BE2C (cell line): ENCODE results near the gene LEMD1.

Experiments used
- DNase-seq: peaks from one replicate; pipeline ENCODE4 v3.0.0-alpha.2; 2020
- H3K27me3 ChIP-seq: fragments of 250-450 bp; sonication (Bioruptor Pico); 2 replicates; pipeline ENCODE4 v1.5.1; 2020; ENCODE audit warnings: mild to moderate bottlenecking
- H3K36me3 ChIP-seq: fragments of 250-450 bp; sonication (Bioruptor Pico); 2 replicates; pipeline ENCODE4 v1.5.1; 2020; ENCODE audit warnings: mild to moderate bottlenecking
- H3K4me1 ChIP-seq: fragments of 250-450 bp; sonication (Bioruptor Pico); 2 replicates; pipeline ENCODE4 v1.5.1; 2020
- H3K4me3 ChIP-seq: 2 replicates; pipeline ENCODE4 v1.5.1; 2011; ENCODE audit warnings: low read depth, low read length
- H3K9me3 ChIP-seq: fragments of 250-450 bp; sonication (Bioruptor Pico); 2 replicates; pipeline ENCODE4 v1.5.1; 2020
- TF ChIP-seq, protein P1 (sequence below): IDR thresholded peaks from 2 replicates; pipeline ENCODE4 v1.5.1; 2012; ENCODE audit warnings: mild to moderate bottlenecking, low read depth, low read length

LEMD1 gene

DNA sequence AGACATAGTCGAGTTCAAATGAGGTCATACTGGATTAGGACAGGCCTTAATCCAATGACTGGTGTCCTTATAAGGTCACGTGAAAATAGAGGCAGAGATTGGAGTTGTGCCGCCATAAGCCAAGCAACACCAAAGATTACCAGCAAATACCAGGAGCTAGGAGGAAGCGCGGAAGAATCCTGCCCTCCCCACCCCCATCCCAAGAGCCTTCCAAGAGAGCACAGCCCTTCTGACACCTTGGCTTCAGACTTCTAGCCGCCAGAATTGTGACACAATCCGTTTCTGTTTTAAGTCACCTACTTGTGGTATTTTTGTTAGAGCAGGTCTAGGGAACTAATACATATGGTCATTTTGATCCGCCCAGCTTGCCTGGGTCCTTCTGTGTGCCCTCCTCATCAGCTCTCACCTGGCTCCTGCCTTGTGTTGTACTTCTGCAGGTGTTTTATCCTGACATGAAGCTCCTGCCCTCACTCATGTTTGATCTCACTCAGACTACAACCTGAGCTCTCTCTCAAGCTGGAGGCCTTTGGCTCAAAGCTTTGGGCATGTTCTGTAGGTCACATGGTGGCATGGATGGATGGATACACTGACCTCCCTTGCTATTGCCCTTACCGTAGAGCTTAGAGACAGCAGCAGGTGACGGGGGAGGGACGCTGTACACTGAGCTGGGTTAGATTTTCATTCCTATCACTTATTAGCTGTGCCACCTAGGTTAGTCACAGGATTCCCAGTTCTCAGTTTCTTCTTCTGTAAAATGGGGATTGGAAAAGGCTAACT lies 89.7 kb downstream of the LEMD1 start:
- Histone ChIP-seq H3K4me3 (no peak overlapping the region), H3K4me1 (no peaks in the 10 kb centered on the region), H3K36me3 (no peaks in the 10 kb centered on the region), H3K9me3 (no peaks in the 10 kb centered on the region), H3K27me3 (no peaks in the 10 kb centered on the region)
- TF ChIP-seq, protein P1, sequence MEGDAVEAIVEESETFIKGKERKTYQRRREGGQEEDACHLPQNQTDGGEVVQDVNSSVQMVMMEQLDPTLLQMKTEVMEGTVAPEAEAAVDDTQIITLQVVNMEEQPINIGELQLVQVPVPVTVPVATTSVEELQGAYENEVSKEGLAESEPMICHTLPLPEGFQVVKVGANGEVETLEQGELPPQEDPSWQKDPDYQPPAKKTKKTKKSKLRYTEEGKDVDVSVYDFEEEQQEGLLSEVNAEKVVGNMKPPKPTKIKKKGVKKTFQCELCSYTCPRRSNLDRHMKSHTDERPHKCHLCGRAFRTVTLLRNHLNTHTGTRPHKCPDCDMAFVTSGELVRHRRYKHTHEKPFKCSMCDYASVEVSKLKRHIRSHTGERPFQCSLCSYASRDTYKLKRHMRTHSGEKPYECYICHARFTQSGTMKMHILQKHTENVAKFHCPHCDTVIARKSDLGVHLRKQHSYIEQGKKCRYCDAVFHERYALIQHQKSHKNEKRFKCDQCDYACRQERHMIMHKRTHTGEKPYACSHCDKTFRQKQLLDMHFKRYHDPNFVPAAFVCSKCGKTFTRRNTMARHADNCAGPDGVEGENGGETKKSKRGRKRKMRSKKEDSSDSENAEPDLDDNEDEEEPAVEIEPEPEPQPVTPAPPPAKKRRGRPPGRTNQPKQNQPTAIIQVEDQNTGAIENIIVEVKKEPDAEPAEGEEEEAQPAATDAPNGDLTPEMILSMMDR = no peak
- no peak for DNase-seq
